Ishikawa (cell line): ENCODE data around the gene TRIM38.

Experiments used
- CEBPB ChIP-seq: IDR thresholded peaks from 2 replicates; pipeline ENCODE4 v1.6.1; 2012
- CREB1 ChIP-seq: IDR thresholded peaks from 2 replicates; pipeline ENCODE4 v1.6.1; 2012; ENCODE audit warnings: low read depth
- EGR1 ChIP-seq: IDR thresholded peaks from 2 replicates; pipeline ENCODE4 v1.6.1; 2012
- EP300 ChIP-seq: IDR thresholded peaks from 2 replicates; pipeline ENCODE4 v1.6.1; 2012; ENCODE audit warnings: borderline replicate concordance
- FOXM1 ChIP-seq: IDR thresholded peaks from 2 replicates; pipeline ENCODE4 v1.6.1; 2012; ENCODE audit warnings: low read depth, borderline replicate concordance
- MAX ChIP-seq: IDR thresholded peaks from 2 replicates; pipeline ENCODE4 v1.6.1; 2012
- NFIC ChIP-seq: IDR thresholded peaks from 2 replicates; pipeline ENCODE4 v1.6.1; 2012
- RAD21 ChIP-seq: IDR thresholded peaks from 2 replicates; pipeline ENCODE4 v1.6.1; 2012; ENCODE audit warnings: low read depth
- TAF1 ChIP-seq: IDR thresholded peaks from 2 replicates; pipeline ENCODE4 v1.6.1; 2012; ENCODE audit warnings: low read depth, mild to moderate bottlenecking
- TCF12 ChIP-seq: IDR thresholded peaks from 2 replicates; pipeline ENCODE4 v1.6.1; 2012; ENCODE audit warnings: low read depth
- TEAD4 ChIP-seq: IDR thresholded peaks from 2 replicates; pipeline ENCODE4 v1.6.1; 2012
- YY1 ChIP-seq: IDR thresholded peaks from 2 replicates; pipeline ENCODE4 v1.6.1; 2012; ENCODE audit warnings: low read depth
- ZBTB7A ChIP-seq: IDR thresholded peaks from 2 replicates; pipeline ENCODE4 v1.6.1; 2012; ENCODE audit warnings: low read depth
- TF ChIP-seq, protein P1 (sequence below): IDR thresholded peaks from 2 replicates; pipeline ENCODE4 v1.6.1; 2012
- TF ChIP-seq, protein P2 (sequence below): IDR thresholded peaks from 2 replicates; pipeline ENCODE4 v1.6.1; 2012; ENCODE audit warnings: low read depth, mild to moderate bottlenecking

TRIM38 gene, protein sequence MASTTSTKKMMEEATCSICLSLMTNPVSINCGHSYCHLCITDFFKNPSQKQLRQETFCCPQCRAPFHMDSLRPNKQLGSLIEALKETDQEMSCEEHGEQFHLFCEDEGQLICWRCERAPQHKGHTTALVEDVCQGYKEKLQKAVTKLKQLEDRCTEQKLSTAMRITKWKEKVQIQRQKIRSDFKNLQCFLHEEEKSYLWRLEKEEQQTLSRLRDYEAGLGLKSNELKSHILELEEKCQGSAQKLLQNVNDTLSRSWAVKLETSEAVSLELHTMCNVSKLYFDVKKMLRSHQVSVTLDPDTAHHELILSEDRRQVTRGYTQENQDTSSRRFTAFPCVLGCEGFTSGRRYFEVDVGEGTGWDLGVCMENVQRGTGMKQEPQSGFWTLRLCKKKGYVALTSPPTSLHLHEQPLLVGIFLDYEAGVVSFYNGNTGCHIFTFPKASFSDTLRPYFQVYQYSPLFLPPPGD

DNA sequence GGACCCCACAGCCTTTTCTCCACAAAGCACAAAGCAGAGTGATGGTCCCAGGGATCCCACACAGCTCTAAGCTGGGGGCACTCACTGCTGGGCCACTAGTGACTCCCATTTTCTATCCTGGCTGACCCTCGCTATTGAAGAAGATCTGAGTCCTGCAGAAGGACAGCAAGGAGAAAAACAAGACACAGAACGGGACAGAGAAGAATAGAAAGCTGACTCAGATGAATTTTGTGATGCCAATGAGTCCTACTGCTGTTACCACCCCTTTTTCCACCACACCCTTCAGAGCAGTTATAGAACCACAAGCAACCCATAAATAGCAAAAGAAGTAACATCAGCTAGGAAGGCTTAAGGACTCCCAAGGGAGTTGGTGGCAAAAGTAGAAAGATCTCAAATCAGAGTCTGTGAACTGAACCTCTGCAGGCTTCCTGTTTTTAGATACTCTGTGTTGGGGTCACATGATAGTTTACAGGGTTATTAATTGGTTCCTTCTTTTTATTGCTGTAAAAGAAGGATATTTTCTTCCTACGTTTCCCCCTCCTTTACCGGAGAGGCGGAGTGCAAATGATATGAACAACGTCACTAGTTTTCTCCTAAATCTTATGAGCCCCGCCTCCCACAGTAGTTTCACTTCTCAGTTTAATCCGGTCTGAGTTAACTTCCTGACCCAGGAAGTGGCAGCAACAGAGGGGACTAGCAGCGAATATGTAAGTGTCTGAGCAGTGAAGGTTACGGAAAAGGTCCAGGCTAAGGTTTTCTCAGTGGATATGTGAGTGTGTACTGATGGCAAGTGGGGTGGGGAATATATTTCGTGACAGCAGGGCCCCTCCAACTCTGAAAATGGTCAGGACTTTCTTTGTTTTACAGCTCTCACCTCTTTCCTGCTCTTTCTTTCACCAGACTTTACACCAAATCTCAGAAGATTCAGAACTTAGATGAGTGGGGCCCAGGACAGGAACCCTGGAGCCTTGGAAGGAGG is at the start of gene TRIM38:
TRIM38 (plus strand) TSS at position 654 of the 979 bp plus-strand sequence. CDS start 3,721 bp downstream, outside the sequence.
- TF ChIP-seq TEAD4 (no peak), EP300 (no peak), RAD21 (no peak), YY1 (no peak), FOXM1 (no peak), EGR1 (no peak), ZBTB7A (no peak), NFIC (no peak), MAX (no peak)
- TF ChIP-seq, protein P1, sequence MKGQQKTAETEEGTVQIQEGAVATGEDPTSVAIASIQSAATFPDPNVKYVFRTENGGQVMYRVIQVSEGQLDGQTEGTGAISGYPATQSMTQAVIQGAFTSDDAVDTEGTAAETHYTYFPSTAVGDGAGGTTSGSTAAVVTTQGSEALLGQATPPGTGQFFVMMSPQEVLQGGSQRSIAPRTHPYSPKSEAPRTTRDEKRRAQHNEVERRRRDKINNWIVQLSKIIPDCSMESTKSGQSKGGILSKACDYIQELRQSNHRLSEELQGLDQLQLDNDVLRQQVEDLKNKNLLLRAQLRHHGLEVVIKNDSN = no peak
- TF ChIP-seq, protein P2, sequence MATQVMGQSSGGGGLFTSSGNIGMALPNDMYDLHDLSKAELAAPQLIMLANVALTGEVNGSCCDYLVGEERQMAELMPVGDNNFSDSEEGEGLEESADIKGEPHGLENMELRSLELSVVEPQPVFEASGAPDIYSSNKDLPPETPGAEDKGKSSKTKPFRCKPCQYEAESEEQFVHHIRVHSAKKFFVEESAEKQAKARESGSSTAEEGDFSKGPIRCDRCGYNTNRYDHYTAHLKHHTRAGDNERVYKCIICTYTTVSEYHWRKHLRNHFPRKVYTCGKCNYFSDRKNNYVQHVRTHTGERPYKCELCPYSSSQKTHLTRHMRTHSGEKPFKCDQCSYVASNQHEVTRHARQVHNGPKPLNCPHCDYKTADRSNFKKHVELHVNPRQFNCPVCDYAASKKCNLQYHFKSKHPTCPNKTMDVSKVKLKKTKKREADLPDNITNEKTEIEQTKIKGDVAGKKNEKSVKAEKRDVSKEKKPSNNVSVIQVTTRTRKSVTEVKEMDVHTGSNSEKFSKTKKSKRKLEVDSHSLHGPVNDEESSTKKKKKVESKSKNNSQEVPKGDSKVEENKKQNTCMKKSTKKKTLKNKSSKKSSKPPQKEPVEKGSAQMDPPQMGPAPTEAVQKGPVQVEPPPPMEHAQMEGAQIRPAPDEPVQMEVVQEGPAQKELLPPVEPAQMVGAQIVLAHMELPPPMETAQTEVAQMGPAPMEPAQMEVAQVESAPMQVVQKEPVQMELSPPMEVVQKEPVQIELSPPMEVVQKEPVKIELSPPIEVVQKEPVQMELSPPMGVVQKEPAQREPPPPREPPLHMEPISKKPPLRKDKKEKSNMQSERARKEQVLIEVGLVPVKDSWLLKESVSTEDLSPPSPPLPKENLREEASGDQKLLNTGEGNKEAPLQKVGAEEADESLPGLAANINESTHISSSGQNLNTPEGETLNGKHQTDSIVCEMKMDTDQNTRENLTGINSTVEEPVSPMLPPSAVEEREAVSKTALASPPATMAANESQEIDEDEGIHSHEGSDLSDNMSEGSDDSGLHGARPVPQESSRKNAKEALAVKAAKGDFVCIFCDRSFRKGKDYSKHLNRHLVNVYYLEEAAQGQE = no peak

GRCh38 chr6:25913741-25914140 is 48.9 kb upstream of the TRIM38 start:
- no peak for TF ChIP-seq EGR1
- TF ChIP-seq EP300 = no peak
- TF ChIP-seq MAX = no peak

DNA sequence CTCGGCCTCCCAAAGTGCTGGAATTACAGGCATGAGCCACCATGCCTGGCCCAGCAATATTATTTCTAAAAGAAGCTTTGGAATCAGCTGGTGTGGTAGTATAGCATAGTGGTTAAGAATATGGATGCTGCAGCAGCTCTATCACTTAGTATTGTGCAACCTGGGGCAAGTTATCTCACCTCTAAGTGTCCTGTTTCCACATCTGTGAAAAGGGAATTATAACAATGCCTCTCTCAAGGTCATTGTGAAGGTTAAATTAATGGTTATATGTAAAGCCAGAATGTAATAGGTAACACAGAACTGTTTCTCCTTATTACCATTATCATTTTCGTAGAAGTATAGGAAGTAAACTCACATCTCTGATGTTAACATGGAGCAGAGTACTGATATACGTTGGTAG is 46.3 kb upstream of the TRIM38 start:
- no peak for TF ChIP-seq TAF1

DNA sequence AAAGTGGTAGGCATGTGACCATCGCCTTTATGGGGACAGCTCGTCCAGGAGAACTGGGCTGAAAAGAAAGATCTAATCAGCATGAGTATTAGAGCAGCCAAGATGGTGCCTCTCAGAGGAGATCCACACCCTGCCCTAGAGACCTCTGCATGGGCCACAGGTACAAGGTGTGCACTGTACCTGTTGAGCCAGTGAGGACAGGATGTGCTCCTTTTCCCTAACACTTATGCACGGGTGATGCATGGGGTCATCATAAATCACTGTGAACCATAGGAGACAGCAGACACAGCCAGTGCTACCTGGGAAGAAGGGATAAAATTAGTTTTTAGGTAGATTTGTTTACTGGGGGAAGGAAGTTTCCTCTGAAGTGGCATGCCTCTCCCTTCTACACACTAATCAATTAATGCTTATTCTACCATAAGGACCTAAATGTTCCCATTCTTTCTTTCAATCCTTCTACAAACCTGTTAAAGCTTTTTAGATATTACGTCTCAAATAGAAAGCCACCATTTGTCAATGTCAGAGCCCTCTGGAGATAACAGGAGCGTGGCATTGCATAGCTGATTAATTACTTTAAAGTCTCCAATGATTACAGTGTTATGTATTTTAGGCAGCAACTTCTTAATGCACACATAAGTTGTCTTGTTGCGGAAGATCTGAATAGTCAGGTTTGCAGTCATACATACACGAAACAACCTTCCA is 45.7 kb upstream of the TRIM38 start:
- TF ChIP-seq CREB1 (no peak), TAF1 (no peak), YY1 (no peak), ZBTB7A (no peak)
- TF ChIP-seq, protein P1 = no peak

- TF ChIP-seq EP300 = no peak
- no peak for TF ChIP-seq TEAD4
Measured at GRCh38 chr6:25918083-25918683, 44.4 kb upstream of the TRIM38 start.

- TF ChIP-seq TCF12 (no peak), TAF1 (no peak), EGR1 (no peak), YY1 (no peak), NFIC (no peak)
- TF ChIP-seq, protein P1 = no peak
Measured at GRCh38 chr6:25919657-25920056, 42.9 kb upstream of the TRIM38 start.

- TF ChIP-seq ZBTB7A (no peak), EP300 (no peak), CREB1 (no peak), CEBPB (no peak), TEAD4 (no peak), FOXM1 (no peak), TCF12 (no peak), YY1 (no peak), EGR1 (no peak), RAD21 (no peak), NFIC (no peak), MAX (no peak), TAF1 (no peak)
- TF ChIP-seq, protein P1 = no peak
- TF ChIP-seq, protein P2 = no peak
Measured at GRCh38 chr6:25921525-25922203, 40.9 kb upstream of the TRIM38 start.
